Endothelial cell of umbilical vein (primary cell): ENCODE measurements around the gene NDUFS1. TPM values are rescaled to one million over a fixed set of nuclear protein-coding genes. Genes with fewer than 3 reads are reported as not detected.

Experiments used
- BruUV-seq: library from RNA; stranded (reverse); fragments of 400-500 nt; replicated peaks from 2 replicates; lab custom pipeline; 2021; lab: Mats Ljungman, UMichigan
- CTCF ChIA-PET: fragments of 300-600, 350-600 bp; sonication (Branson Sonifier 250); formaldehyde crosslinking; loops from one replicate; lab custom pipeline; 2021; ENCODE audit warnings: antibody characterized with exemption, inconsistent platforms; lab: Charles Lee
- POLR2A ChIA-PET: fragments of 300-600, 350-600 bp; sonication (Branson Sonifier 250); formaldehyde crosslinking; loops from one replicate; lab custom pipeline; 2021; ENCODE audit warnings: antibody characterized with exemption, inconsistent platforms; lab: Charles Lee
- DNase-seq: peaks from one replicate; pipeline ENCODE4 v3.0.0-alpha.2; 2011; ENCODE audit warnings: low read depth, low spot score
- FAIRE-seq: peaks from 2 replicates; lab custom pipeline; 2011; peaks lifted over from hg19 to GRCh38; lab: Jason Lieb, UNC
- H2AFZ ChIP-seq: 2 replicates; pipeline ENCODE4 v1.6.0; 2012; ENCODE audit warnings: low read depth, low read length, control low read depth, inconsistent platforms
- H3K27ac ChIP-seq: 2 replicates; pipeline ENCODE4 v1.5.1; 2011; ENCODE audit warnings: low read depth, mild to moderate bottlenecking, control low read depth, low read length, moderate library complexity; ENCODE audit not compliant: insufficient read depth
- H3K27me3 ChIP-seq, 2 experiments: 2 replicates each; pipeline versions ENCODE4 v1.6.0 to v1.6.1; 2011; ENCODE audit warnings: low read length in 2 of 2, mixed read lengths in 1 of 2; ENCODE audit not compliant: control insufficient read depth in 2 of 2, insufficient read depth in 2 of 2
- H3K36me3 ChIP-seq, 2 experiments: 2 replicates in 1 of 2; 3 replicates in 1 of 2; pipeline ENCODE4 v1.5.1; 2011; ENCODE audit warnings: low read length in 2 of 2, mild to moderate bottlenecking in 1 of 2, moderate library complexity in 1 of 2; ENCODE audit not compliant: control insufficient read depth in 2 of 2, insufficient read depth in 2 of 2; ENCODE audit errors: extremely low read depth in 1 of 2
- H3K4me1 ChIP-seq: 3 replicates; pipeline ENCODE4 v1.5.1; 2011; ENCODE audit warnings: mild to moderate bottlenecking, low read length; ENCODE audit not compliant: control insufficient read depth, insufficient read depth; ENCODE audit errors: extremely low read depth
- H3K4me2 ChIP-seq: 2 replicates; pipeline ENCODE4 v1.6.1; 2011; ENCODE audit warnings: low read length, control low read depth, mixed read lengths; ENCODE audit not compliant: insufficient read depth
- H3K4me3 ChIP-seq, 3 experiments: fragments of 200-600 bp in 1 of 3; sonication (generic), shearing (Covaris generic) in 1 of 3; replicated peaks in 1 of 3; 2 replicates each; pipeline ENCODE4 v1.5.1; 2011 to 2016; ENCODE audit warnings: control low read depth in 3 of 3, low read length in 3 of 3, mild to moderate bottlenecking in 2 of 3, inconsistent platforms in 1 of 3, low read depth in 1 of 3, moderate library complexity in 1 of 3; ENCODE audit not compliant: insufficient read depth in 1 of 3
- H3K79me2 ChIP-seq: 2 replicates; pipeline ENCODE4 v1.6.0; 2012; ENCODE audit warnings: low read length, inconsistent platforms; ENCODE audit not compliant: control insufficient read depth, insufficient read depth
- H3K9ac ChIP-seq: replicated peaks from 2 replicates; pipeline ENCODE3; 2011; ENCODE audit warnings: low read length, control low read depth; ENCODE audit not compliant: insufficient read depth; ENCODE audit errors: extremely low read depth
- H3K9me1 ChIP-seq: replicated peaks from 3 replicates; pipeline ENCODE4 v1.6.0; 2011; ENCODE audit warnings: mild to moderate bottlenecking, low read length; ENCODE audit not compliant: control insufficient read depth, insufficient read depth; ENCODE audit errors: extremely low read depth
- H3K9me3 ChIP-seq: replicated peaks from 2 replicates; pipeline ENCODE4 v1.5.1; 2012; ENCODE audit warnings: low read length, inconsistent platforms; ENCODE audit not compliant: control insufficient read depth, insufficient read depth
- H4K20me1 ChIP-seq: replicated peaks from 2 replicates; pipeline ENCODE3; 2011; ENCODE audit warnings: mild to moderate bottlenecking, low read length; ENCODE audit not compliant: control insufficient read depth, insufficient read depth; ENCODE audit errors: extremely low read depth
- CTCF ChIP-seq, 2 donors: IDR thresholded peaks; 1 replicate in 1 of 2; 2 replicates in 1 of 2; pipeline ENCODE4 v1.5.1; 2011; ENCODE audit warnings: low read length in 2 of 2, mild to moderate bottlenecking in 2 of 2, moderate library complexity in 2 of 2, control low read depth in 1 of 2, inconsistent platforms in 1 of 2, low read depth in 1 of 2; ENCODE audit not compliant: insufficient read depth in 1 of 2; ENCODE audit errors: extremely low read depth in 1 of 2
- EZH2 ChIP-seq: IDR thresholded peaks from 2 replicates; pipeline ENCODE4 v1.6.1; 2012; ENCODE audit warnings: borderline replicate concordance, low read depth, mild to moderate bottlenecking, moderate library complexity, low read length, inconsistent platforms; ENCODE audit not compliant: severe bottlenecking
- FOS ChIP-seq: IDR thresholded peaks from 2 replicates; pipeline ENCODE4 v1.6.1; 2011; ENCODE audit warnings: mild to moderate bottlenecking, low read length, moderate library complexity, borderline replicate concordance; ENCODE audit not compliant: insufficient read depth
- GATA2 ChIP-seq: IDR thresholded peaks from 2 replicates; pipeline ENCODE4 v1.7.0; 2011; ENCODE audit warnings: low read depth, mild to moderate bottlenecking, moderate library complexity, mixed read lengths, low read length; ENCODE audit not compliant: insufficient read length, insufficient read depth
- JUN ChIP-seq: IDR thresholded peaks from 2 replicates; pipeline ENCODE4 v1.6.1; 2011; ENCODE audit warnings: borderline replicate concordance, low read depth; ENCODE audit not compliant: insufficient read length, insufficient read depth
- MAX ChIP-seq: IDR thresholded peaks from 2 replicates; pipeline ENCODE4 v1.6.1; 2011; ENCODE audit not compliant: insufficient read depth, insufficient read length
- MYC ChIP-seq: IDR thresholded peaks from one replicate; pipeline ENCODE4 v1.6.1; 2011; ENCODE audit warnings: mild to moderate bottlenecking, low read depth, low read length
- POLR2A ChIP-seq: IDR thresholded peaks from 2 replicates; pipeline ENCODE4 v1.6.1; 2012; ENCODE audit warnings: low read depth, mild to moderate bottlenecking, control low read depth, low read length
- POLR2AphosphoS5 ChIP-seq: IDR thresholded peaks from 2 replicates; pipeline ENCODE4 v1.6.1; 2012; ENCODE audit warnings: low read depth, mild to moderate bottlenecking, control low read depth, low read length, moderate library complexity; ENCODE audit not compliant: insufficient read depth
- dilution Hi-C: fragments of 300-500 bp; cut with MboI; formaldehyde crosslinking; loops from one replicate; pipeline ENCODE4 v1.15.0; 2019; ENCODE audit warnings: low sequenced_read_pairs; ENCODE audit not compliant: extremely low pct_ligation_motif_present
- intact Hi-C: fragments of 100-400 bp; cut with micrococcal nuclease; formaldehyde crosslinking; loops from one replicate; pipeline ENCODE4 v1.10.0; 2022
- polyA plus RNA-seq, 4 experiments: library from polyadenylated mRNA; depleted of rRNA in 3 of 4; stranded (reverse) in 3 of 4; unstranded in 1 of 4; fragments of >200 nt; gene quantifications; 2 replicates each; pipeline versions ENCODE4 v1.2.1 to v1.2.3, GENCODE V29; 2011 to 2012; ENCODE audit warnings: missing spikeins in 1 of 4
- total RNA-seq: library from RNA; stranded (reverse); gene quantifications from 2 replicates; pipeline ENCODE4 v1.2.3, GENCODE V29; 2021

NDUFS1 gene
- total and polyA plus RNA-seq, 2 donors (not counting 3 experiments of a cell fraction or from before 2014, with no cell fraction given) = 49.8 to 93.2 TPM

GRCh38 chr2:206150631-206151030 is 8.6 kb downstream of the NDUFS1 start:
- no peak overlapping the region for H3K27ac ChIP-seq
- H3K79me2 ChIP-seq = peaks cover 37% of the 10 kb centered on the region
- no peaks in the 10 kb centered on the region for H3K9me1 ChIP-seq
- H3K27me3 ChIP-seq = no peaks in the 10 kb centered on the region
- no peak overlapping the region for H3K9ac ChIP-seq
- no peak overlapping the region for H3K4me3 ChIP-seq
- FAIRE-seq (no peak), DNase-seq (no peak)
- no peaks in the 10 kb centered on the region for H3K4me1 ChIP-seq
- no peak overlapping the region for H3K4me2 ChIP-seq
- no TSS peak for BruUV-seq
- TF ChIP-seq JUN = no peak
- no peak for TF ChIP-seq EZH2
- no peak for TF ChIP-seq FOS
- TF ChIP-seq GATA2 = no peak
- TF ChIP-seq CTCF (IDR thresholded peaks at IDR 0.05; ENCODE audit: extremely low read depth in 1 of 2, insufficient read depth in 1 of 2, low read depth in 1 of 2, low read length in 2 of 2) = no peak
- no peak for TF ChIP-seq POLR2AphosphoS5
- no peak for TF ChIP-seq POLR2A
- TF ChIP-seq MAX = no peak
- no peak for TF ChIP-seq MYC
- dilution Hi-C loops = no loop called here
- peaks cover 10 to 25% of the 10 kb centered on the region in 2 experiments for H3K36me3 ChIP-seq
- no peaks in the 10 kb centered on the region for H3K9me3 ChIP-seq
- CTCF ChIA-PET = no interaction called here
- POLR2A ChIA-PET = no interaction called here
- intact Hi-C loops = no loop called here
- no peaks in the 10 kb centered on the region for H4K20me1 ChIP-seq
- H2AFZ ChIP-seq = no peak overlapping the region
